Stimulated activated CD8-positive, alpha-beta memory T cell treated with anti-CD3 and anti-CD28 coated beads, Interleukin-4, amount 100 ng/mL, for 4 hours (primary cell): ENCODE results near the gene SLC2A4.

Experiments used
- DNase-seq, 2 donors: peaks; one replicate each; pipeline ENCODE4 v3.0.0-alpha.2; 2020; ENCODE audit warnings: low read depth in 2 of 2, low spot score in 1 of 2

SLC2A4 gene

DNA sequence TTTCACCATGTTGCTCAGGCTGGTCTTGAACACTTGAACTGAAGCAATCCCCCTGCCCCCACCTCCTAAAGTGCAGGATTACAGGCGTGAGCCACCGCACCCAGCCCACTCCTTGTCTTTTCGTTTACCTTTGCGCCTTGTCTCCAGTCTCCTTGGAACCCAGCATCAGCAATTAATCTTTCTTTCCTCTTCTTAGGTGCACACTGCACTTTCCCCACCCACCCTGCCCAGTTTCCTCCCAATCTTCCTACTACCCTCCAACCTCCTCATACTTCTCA lies 17.8 kb upstream of the SLC2A4 start:
- DNase-seq: no peak

DNA sequence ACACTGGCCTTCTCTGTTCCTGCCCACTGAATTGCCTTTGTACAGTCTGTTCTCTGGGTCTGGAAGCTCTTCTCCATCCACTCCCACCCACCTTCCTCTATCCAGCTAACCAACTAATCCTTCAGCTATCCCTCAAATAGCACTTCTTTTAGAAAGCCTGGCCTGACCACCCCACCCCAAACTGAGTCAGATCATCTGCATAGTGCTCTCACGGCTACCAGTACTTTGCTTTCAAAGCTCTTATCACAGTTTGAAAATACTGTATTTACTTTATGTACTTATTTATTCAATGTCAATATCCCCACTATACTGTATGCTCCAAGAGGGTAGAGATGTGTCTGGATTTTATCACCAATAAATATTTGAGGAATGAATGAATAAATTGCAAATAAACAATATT lies 14.7 kb upstream of the SLC2A4 start:
- DNase-seq: no peak

DNA sequence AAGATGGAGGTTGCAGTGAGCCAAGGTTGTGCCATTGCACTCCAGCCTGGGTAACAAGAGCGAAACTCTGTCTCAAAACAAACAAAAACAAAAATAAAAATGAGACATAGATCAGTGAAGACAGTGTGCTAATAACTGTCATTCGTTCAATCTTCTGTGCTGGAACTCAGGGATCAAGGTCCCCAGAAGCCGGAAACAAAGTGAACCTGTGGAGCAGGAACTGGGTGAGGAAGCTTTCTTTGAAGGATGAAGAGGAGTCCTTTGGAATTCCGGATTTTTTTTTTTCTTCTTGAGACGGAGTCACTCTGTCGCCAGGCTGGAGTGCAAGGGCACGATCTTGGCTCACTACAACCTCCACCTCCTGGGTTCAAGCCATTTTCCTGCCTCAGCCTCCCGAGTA lies 2.1 kb upstream of the SLC2A4 start:
- DNase-seq: no peak

DNA sequence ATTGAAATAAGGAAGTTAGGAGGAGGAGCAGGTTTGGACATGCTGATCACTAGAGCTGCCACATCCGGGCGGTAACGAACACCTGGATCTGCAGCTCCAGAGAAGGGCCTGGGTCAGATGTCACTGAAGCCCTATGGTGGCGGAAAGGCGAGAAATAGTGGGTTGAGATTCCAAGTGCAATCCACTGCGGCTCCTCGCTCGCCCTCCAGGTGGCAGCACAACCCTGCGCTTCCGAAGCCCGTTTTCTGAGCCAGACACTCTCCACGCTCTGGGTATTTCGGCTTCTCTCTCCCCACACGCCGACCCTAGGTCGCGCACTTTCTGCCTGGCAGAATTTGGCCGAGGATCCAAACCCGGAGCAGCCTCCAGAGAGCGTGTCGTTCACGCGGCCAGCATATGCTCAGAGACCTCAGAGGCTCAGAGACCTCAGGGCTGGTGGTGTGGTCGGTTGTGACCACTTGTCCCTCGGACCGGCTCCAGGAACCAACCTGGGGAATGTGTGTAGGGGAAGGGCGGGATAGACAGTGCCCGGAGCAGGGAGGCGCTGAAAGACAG lies 922 bp upstream of the SLC2A4 start:
- DNase-seq: peak; percentile 69 to 71

DNA sequence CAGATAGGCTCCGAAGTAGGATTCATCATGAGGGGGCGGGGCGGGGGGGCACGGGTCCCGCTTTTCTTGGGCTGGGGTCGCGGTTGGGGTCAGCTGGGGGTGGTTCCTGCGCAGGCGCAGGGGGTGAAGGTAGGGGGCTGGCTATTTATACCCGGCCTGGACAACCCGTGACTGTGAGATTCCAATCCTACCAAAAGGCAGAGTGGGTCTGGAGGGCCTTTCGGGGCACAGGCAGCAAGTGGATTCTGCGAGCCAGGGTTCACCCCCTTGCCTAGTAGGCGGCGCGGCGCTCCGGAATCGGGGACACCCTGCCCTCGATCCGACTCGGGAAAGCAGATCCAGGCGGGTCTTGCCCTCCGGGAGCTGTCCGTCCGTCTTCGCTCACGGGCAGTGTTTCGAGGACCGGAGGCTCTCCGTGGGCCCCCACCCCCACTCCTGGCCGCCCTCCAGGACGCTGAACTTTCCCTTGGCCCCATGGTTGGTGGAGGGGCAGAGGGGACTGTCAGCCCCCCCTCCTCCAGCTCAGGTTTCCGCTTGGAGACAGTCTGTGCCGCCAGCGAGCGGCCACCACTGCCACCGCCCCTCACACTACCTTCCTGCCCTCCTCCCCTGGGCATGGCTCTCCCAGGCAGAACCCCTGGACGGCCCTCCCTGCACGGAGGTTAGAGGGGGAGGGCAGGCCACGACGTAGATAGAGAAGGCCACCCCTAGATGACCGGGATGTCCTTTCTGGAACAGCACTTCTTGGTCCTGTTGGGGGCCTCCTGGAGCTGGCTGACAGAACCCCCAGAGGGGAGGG lies 634 bp downstream of the SLC2A4 start:
- no peak for DNase-seq

DNA sequence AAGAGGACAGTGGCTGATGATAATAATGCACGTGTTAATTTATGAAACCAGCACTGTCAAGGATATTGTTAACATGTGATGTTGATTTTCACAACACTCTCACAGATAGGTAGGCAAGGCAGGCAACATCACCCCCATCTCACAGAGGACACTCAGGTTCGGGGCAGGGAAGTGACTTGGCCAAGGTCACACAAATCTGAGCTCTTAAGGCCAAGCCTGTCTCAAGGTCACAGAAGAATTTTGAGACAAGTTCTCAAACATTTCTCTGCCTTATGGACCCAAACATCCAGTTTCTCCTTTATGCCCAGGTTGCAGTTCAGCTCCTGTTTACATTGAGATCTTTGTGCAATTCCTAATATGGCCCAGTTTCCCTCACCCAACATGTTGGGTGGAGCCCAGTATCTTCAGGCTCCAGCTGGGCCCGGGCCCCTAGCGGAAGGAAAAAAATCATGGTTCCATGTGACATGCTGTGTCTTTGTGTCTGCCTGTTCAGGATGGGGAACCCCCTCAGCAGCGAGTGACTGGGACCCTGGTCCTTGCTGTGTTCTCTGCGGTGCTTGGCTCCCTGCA lies 1.3 kb downstream of the SLC2A4 start:
- DNase-seq: no peak

DNA sequence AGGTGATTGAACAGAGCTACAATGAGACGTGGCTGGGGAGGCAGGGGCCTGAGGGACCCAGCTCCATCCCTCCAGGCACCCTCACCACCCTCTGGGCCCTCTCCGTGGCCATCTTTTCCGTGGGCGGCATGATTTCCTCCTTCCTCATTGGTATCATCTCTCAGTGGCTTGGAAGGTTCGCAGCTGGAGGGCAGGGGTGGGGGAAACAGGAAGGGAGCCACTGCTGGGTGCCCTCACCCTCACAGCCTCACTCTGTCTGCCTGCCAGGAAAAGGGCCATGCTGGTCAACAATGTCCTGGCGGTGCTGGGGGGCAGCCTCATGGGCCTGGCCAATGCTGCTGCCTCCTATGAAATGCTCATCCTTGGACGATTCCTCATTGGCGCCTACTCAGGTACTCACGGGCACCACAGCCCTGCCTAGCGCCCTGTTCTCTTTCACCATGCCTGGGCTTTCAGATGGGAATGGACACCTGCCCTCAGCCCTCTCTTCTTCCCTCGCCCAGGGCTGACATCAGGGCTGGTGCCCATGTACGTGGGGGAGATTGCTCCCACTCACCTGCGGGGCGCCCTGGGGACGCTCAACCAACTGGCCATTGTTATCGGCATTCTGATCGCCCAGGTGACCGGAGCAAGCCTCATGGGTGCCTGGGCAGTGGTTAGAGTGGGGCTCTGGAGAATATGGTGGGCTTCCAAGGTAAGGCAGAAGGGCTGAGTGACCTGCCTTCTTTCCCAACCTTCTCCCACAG lies 2.1 kb downstream of the SLC2A4 start:
- no peak for DNase-seq

DNA sequence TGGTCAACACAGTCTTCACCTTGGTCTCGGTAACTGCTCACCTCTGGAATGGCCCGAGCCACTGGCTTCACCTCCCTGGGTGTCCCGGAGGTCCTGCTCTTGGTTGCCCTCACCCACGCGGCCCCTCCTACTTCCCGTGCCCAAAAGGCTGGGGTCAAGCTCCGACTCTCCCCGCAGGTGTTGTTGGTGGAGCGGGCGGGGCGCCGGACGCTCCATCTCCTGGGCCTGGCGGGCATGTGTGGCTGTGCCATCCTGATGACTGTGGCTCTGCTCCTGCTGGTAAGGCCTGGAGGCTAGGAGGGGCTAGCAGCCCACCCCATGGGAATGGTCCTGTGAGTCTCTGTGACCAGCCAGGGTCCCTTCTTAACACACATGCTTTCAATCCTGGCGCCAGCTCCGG lies 3.4 kb downstream of the SLC2A4 start:
- no peak for DNase-seq

DNA sequence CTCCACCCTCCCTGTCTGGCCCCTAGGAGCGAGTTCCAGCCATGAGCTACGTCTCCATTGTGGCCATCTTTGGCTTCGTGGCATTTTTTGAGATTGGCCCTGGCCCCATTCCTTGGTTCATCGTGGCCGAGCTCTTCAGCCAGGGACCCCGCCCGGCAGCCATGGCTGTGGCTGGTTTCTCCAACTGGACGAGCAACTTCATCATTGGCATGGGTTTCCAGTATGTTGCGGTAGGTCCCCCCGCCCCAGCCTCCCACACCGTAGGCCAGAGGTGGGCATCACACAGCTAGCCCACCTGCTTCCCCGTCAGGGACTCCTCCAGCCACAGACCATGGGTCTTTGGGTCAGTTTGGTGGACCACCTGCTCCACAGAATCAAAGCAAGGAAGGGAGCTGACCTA lies 4.2 kb downstream of the SLC2A4 start:
- DNase-seq: no peak

DNA sequence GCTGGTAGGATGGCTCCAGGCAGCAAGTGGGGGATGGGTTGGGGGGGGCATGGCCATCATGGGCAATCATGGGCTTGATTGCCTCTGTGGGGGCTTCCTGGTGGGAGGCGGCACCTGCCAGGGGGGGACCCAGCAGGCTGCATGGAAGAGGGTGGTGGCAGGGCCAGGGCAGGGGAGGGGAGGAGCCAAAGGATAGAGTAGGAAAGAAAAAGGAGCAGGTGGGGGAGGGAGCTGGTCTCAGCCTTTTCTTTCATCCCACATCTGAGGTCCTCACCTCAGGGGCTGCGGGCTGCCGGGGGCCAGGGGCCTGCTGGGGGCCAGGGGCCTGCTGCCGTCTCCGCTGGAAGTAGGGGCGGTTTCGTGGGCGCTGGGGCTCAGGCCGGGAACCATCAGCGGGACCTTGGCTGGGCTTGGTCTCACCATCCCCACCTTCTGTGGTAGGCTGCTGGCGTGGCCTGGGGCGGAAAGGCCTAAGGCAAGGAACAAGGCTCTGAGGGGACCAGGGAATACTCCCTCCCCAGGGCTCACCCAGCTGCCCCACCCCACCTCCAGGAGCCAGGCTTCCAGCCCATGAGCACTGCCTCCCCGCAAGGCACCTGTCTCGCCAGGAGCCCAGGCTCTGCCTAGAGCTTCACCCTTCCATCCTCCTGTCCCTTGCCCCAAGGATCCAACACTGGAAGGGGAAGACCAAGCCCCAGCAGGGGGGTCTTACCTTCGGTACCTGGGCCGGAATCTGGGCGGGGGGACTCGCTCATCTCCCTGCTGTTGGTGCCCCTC lies 7.9 kb downstream of the SLC2A4 start:
- no peak for DNase-seq

DNA sequence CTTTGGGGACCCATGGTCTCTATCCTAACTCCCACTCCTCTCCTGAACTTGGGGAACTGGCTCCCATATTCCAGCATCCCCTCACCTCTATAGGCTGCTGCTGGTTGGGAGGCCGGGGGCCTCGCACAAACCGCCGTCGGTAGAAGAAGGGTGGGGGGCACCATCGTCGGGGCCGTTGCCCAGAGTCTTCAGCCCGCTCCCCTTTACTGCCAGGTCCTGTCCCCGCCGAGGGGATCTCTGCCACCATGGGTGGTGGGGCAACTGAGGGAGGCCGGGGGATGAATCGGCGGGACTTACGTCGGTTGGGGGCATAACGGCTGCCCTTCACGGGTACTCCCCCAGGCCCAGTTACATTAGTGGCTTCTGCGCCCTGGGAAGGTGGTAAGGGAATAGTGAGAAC lies 8.6 kb downstream of the SLC2A4 start:
- no peak for DNase-seq

DNA sequence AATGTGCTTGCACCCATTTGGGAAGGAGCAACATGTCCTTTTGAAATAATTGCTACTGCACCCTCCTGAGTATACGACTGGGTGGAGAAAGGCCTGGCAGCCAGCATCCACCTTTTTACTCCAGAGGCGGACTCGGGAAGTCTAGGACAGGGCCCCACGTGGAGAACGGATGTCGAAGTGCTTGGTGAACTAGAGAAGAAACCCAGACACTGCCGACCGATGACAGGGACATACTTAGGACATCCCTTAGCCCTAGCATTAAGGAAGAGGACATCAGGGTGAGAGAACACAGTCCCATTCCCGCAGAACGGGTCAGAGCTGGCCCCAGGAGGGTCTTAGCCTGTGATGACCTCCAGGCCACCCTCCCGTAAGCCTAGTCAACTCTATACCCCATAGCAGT lies 9.2 kb downstream of the SLC2A4 start:
- DNase-seq: no peak

DNA sequence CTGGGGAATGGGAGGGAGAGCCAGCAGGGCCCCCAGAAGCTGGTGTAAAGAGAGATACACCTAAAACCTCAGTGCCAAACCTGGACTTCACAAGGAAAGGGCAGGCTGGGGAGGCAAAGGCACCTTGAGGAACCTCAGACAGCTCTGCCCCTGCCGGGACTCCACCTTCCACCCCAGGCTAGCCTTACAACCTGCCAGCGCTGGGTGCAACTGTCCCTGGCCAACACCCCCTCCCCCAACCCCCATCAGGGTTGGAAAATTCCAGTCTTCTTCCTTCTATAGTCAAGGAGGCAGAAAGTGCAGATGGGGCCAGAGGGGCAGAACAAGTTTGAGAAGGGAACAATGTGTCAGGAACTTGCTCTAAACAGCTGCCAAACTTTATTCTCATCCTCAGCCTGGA lies 10.7 kb downstream of the SLC2A4 start:
- no peak for DNase-seq

DNA sequence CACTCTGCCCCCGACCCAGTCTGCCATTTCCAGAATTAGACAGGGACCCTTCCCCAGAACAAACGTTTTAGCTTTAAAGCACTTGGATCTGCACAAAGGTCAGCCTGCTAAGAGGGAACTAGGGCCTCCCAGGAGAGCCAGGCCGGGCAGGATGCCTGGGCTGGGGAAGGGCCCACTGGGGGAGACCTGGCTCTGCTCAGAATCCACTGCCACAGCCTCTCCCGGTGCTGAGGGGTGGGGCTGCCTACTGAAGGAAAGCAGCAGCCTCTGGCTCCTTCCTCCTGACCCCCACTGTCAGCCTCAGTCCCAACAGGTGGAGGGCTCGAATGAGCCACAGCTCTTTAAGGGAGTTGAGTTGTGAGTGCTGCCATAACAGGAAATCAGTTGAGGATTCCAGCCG lies 11.2 kb downstream of the SLC2A4 start:
- DNase-seq: no peak

DNA sequence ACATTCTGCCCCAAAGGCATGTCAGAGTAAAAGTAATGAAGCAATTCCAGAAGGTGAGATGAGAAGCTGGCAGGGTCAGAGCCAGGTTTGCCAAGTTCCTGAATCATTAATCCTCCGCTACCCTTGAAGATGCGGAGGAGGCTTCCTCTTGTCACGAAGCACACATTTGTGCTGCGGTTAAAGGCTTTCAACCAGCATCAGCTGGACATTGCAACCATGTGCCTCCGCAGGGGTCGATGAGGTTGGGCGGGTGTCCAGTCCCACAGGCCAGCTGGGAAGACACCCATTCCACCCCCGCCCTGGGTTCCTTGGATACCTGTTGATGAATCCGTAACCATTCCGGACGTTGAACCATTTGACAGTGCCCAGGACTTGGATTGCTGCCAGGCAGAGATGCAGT lies 11.6 kb downstream of the SLC2A4 start:
- DNase-seq: no peak

DNA sequence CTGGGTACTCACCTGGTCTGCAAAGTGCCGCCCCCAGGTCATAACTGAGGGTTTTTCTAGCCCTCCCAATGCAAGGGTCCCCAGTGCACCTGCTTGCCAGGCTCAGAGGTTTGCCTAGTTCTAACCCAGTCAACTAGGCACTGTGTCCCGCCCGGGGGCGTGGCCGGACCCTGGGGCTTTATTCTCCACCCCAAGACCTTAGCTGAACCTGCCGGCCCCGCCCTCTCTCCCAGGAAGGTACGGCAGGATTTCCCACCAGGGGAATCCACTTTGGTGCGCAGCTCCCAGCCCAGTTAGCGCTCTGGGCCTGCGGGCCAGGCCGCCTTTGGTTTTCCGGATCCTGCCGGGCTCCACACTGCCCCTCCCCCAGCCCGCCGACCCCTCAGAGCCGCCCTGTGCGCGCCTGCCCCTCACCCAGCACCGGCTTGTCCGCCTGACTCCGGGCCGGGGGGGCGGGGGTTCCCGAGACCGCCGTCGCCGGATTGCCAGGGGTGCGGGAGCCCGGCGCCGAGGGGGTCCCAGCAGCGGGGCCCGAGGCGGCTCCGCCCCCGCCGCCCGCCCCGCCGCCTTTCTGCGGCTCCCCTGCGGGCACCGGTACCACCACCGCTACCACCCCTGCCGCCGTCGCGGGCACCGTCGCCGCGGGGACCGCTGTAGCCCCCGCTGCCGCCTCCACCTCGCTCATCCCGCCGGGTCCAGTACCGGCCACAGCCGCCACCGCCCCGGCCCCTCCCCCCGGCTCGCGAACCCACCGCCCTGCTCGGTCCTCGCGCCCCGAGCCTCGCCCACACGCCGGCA lies 12.5 kb downstream of the SLC2A4 start:
- no peak for DNase-seq

DNA sequence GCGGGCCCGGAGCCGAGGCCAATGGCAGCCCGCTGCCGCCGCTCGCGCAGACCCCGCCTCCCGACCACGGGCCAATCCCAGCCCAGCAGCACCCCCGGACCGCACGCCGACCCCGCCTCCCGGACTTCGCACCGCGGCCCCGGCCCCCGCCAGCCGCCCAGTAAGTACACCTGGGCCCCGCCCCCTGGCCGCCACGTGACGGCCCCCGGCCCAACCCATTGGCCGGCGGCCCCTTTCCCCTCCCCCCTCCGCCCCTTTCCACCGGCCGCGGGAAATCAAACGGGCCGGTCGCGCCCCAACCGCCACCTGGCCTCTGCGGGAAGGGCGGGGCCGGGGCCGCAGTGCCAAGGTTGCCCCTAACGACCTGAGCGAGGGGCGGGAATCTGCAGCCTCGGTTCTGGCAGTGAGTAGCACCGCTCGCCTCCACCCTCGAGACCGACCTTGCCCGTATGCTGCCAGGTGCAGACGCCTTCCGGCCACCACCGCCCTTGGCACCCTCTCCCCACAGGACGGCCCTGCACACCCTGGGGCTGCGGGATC lies 13.2 kb downstream of the SLC2A4 start, which contains the start of gene YBX2:
Gene YBX2, minus strand, starts transcription at position 26 of the 540 bp plus-strand sequence. CDS start 139 bp downstream, outside the sequence.
- DNase-seq: peak in 1 of 2 donors; percentile 59

DNA sequence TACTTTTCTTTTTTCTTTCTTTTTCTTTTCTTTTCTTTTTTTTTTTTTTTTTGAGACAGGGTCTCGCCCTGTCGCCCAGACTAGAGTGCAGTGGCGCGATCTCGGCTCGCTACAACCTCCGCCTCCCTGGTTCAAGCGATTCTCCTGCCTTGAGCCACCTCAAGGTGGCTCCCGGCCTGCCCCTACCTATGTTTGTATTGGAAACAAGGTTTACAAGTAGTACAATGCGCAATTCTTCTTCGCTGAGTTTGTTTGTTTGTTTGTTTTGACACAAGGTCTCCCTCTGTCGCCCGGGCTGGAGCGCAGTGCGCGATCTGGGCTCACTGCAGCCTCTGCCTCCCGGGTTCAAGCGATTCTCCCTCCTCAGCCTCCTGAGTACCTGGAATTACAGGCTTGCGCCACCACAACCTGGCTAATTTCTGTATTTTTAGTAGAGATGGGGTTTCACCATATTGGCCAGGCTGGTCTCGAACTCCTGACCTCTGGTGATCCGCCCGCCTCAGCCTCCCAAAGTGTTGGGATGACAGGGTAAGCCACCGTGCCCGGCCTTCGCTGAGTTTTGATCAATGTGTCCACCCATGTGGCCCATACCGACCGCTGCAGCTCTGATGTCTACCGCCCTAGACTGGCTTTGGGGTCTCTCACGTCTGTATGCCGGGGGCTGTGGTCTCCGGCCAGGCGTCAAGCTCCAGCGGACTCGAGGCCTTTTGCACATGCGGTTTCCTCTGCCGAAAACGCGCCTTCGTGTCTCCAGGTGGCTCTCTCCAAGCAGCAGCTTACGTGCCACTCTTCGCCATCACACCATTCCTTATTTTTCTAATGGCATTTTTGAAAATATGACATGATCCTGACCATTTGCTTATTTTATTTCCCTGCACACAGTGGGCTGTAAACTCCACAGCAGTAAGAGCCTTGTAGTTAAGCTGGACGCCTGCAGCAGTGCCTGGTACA lies 14.0 kb downstream of the SLC2A4 start:
- DNase-seq: no peak

DNA sequence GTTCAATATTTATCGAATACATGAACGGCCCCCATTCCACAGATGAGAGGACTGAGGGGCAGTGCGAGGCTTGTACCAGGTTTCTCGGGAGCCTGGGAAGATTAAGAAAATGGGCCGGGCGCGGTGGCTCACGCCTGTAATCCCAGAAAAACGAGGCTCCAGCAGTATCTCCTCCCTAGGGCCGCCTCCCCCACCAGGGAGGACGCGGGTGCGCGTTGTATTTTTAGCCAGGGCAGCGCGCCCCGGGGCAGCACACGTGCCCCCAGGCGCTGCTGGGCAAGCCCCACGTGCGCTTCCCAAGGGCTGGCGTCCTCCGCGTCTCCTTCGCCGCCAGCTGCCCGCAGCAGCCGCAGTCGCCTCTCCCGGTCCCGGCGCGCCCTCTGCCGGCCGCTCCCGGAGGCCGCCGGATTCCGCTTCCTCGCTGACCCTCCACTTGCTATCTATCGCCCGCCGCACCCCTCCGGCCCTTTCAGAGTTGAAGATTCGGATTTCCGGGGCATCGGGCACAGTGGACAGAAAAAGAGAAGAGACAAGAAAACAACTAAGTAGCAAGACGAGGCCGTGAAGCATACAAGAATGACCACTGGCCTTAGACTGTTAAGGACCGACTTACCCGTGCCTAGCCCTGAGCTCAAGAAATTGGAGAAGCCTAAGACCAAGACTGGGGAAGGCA lies 14.8 kb downstream of the SLC2A4 start:
- DNase-seq: peak in 1 of 2 donors; percentile 25
